Thyroid gland (tissue), 4 donors: ENCODE measurements around the gene PDHX.

Experiments
- POLR2A ChIP-seq, 2 donors: fragments of 450-650 bp; IDR thresholded peaks; one replicate each; pipeline ENCODE4 v1.6.1; 2017; ENCODE audit warnings: antibody characterized with exemption in 2 of 2, mild to moderate bottlenecking in 2 of 2, moderate library complexity in 1 of 2
- TF ChIP-seq, protein P1 (sequence below), 6 experiments: fragments of 200-600 bp in 3 of 6; fragments of 450-650 bp in 3 of 6; sonication (generic) in 3 of 6; IDR thresholded peaks; one replicate each; pipeline ENCODE4 v1.5.1; 2016 to 2019; ENCODE audit warnings: antibody characterized with exemption in 6 of 6, mild to moderate bottlenecking in 2 of 6, inconsistent platforms in 1 of 6, moderate library complexity in 1 of 6

DNA sequence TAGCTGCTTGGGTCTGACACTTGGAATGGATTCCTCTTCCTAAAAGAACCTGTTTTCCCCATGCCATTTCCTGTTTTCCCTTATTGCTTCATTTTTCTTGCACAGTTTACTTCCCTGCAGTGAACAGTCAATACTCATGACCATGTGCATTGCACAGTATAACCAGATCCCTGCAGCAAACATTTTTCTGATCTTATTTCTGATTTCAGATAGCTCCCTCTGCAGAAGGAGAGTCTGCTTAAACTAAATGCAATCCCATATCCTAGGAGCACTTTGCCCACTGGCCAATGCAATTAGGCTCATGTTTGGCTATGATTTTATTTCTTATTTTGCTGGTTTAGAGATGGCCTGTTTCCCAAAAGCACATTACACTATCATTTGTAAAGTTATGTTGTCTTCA is 125.8 kb downstream of the PDHX start:
- TF ChIP-seq, protein P1, sequence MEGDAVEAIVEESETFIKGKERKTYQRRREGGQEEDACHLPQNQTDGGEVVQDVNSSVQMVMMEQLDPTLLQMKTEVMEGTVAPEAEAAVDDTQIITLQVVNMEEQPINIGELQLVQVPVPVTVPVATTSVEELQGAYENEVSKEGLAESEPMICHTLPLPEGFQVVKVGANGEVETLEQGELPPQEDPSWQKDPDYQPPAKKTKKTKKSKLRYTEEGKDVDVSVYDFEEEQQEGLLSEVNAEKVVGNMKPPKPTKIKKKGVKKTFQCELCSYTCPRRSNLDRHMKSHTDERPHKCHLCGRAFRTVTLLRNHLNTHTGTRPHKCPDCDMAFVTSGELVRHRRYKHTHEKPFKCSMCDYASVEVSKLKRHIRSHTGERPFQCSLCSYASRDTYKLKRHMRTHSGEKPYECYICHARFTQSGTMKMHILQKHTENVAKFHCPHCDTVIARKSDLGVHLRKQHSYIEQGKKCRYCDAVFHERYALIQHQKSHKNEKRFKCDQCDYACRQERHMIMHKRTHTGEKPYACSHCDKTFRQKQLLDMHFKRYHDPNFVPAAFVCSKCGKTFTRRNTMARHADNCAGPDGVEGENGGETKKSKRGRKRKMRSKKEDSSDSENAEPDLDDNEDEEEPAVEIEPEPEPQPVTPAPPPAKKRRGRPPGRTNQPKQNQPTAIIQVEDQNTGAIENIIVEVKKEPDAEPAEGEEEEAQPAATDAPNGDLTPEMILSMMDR (IDR thresholded peaks at IDR 0.05) = no peak
- TF ChIP-seq POLR2A (IDR thresholded peaks at IDR 0.05) = no peak
